IMR-90 (cell line): ENCODE results near the gene APOL5. TPM values are rescaled to one million over a fixed set of nuclear protein-coding genes. Genes with fewer than 3 reads are reported as not detected.

Experiments used
- ATAC-seq: fragments of 200-7000 bp; cut with Tn5 transposase; 2 replicates; pipeline ENCODE4 v1.9.1; 2020; ENCODE audit warnings: low read depth, mild to moderate bottlenecking, moderate library complexity
- BruUV-seq: library from RNA; stranded (reverse); fragments of 400-500 nt; replicated peaks from 2 replicates; lab custom pipeline; 2021; lab: Mats Ljungman, UMichigan
- CTCF ChIA-PET: fragments of 300-600 bp; formaldehyde crosslinking; extraction: SDS; loops from one replicate; lab custom pipeline; 2021; ENCODE audit warnings: antibody characterized with exemption; lab: Yijun Ruan, JAX
- POLR2A ChIA-PET: fragments of 300-600 bp; sonication (Branson Sonifier 250); formaldehyde crosslinking; loops from one replicate; lab custom pipeline; 2022; ENCODE audit warnings: antibody characterized with exemption; ENCODE audit not compliant: unreplicated experiment; lab: Charles Lee
- DNase-seq: peaks from one replicate; pipeline ENCODE4 v3.0.0; 2013
- H2AFZ ChIP-seq: replicated peaks from 2 replicates; pipeline ENCODE3; 2013; ENCODE audit warnings: low read length, mild to moderate bottlenecking; ENCODE audit not compliant: poor library complexity
- H2AK5ac ChIP-seq: 2 replicates; pipeline ENCODE4 v1.6.1; 2013; ENCODE audit warnings: low read depth, low read length, inconsistent platforms
- H2AK9ac ChIP-seq: replicated peaks from 2 replicates; pipeline ENCODE3; 2013; ENCODE audit warnings: mild to moderate bottlenecking, low read depth, low read length, moderate library complexity; ENCODE audit not compliant: poor library complexity
- H2BK120ac ChIP-seq: 2 replicates; pipeline ENCODE4 v1.6.1; 2013; ENCODE audit warnings: low read depth, low read length, inconsistent platforms
- H2BK15ac ChIP-seq: 3 replicates; pipeline ENCODE4 v1.6.1; 2013; ENCODE audit warnings: low read depth, low read length, inconsistent platforms
- H2BK20ac ChIP-seq: 2 replicates; pipeline ENCODE4 v1.6.1; 2013; ENCODE audit warnings: low read depth, mild to moderate bottlenecking, inconsistent platforms, low read length, moderate library complexity
- H2BK5ac ChIP-seq: 2 replicates; pipeline ENCODE4 v1.6.1; 2013; ENCODE audit warnings: mild to moderate bottlenecking, low read depth, low read length, inconsistent platforms; ENCODE audit not compliant: poor library complexity, severe bottlenecking
- H3K14ac ChIP-seq: replicated peaks from 2 replicates; pipeline ENCODE4 v1.6.1; 2013; ENCODE audit warnings: low read depth, low read length, inconsistent platforms
- H3K18ac ChIP-seq: 2 replicates; pipeline ENCODE4 v1.6.1; 2013; ENCODE audit warnings: low read depth, low read length, control low read depth
- H3K23ac ChIP-seq: 2 replicates; pipeline ENCODE4 v1.6.1; 2013; ENCODE audit warnings: low read depth, low read length, inconsistent platforms
- H3K27ac ChIP-seq: 2 replicates; pipeline ENCODE4 v1.5.1; 2013; ENCODE audit warnings: mild to moderate bottlenecking, control low read depth, low read length; ENCODE audit not compliant: insufficient read depth
- H3K27me3 ChIP-seq: 2 replicates; pipeline ENCODE4 v1.6.1; 2013; ENCODE audit warnings: low read length; ENCODE audit not compliant: control insufficient read depth, insufficient read depth
- H3K36me3 ChIP-seq: 2 replicates; pipeline ENCODE4 v1.6.1; 2013; ENCODE audit warnings: low read length, mixed read lengths; ENCODE audit not compliant: control insufficient read depth, insufficient read depth
- H3K4ac ChIP-seq: 2 replicates; pipeline ENCODE4 v1.6.1; 2013; ENCODE audit warnings: low read depth, low read length, inconsistent platforms
- H3K4me1 ChIP-seq: 2 replicates; pipeline ENCODE4 v1.6.1; 2013; ENCODE audit warnings: low read length, mixed read lengths; ENCODE audit not compliant: control insufficient read depth, insufficient read depth
- H3K4me2 ChIP-seq: 2 replicates; pipeline ENCODE4 v1.6.1; 2013; ENCODE audit warnings: low read depth, mild to moderate bottlenecking, control low read depth, low read length, moderate library complexity
- H3K4me3 ChIP-seq: 2 replicates; pipeline ENCODE4 v1.5.1; 2013; ENCODE audit warnings: low read depth, mild to moderate bottlenecking, control low read depth, low read length, moderate library complexity; ENCODE audit not compliant: insufficient read depth
- H3K56ac ChIP-seq: 2 replicates; pipeline ENCODE4 v1.6.1; 2013; ENCODE audit warnings: low read length, inconsistent platforms; ENCODE audit not compliant: insufficient read depth; ENCODE audit errors: extremely low read depth
- H3K79me1 ChIP-seq, 2 experiments: 2 replicates each; pipeline ENCODE4 v1.6.1; 2013; ENCODE audit warnings: low read length in 2 of 2, inconsistent platforms in 1 of 2, low read depth in 1 of 2
- H3K9ac ChIP-seq: 2 replicates; pipeline ENCODE4 v1.6.1; 2013; ENCODE audit warnings: low read depth, low read length, control low read depth
- H3K9me1 ChIP-seq: 2 replicates; pipeline ENCODE4 v1.6.1; 2013; ENCODE audit warnings: low read length, inconsistent platforms; ENCODE audit not compliant: insufficient read depth
- H3K9me3 ChIP-seq: 2 replicates; pipeline ENCODE4 v1.6.1; 2013; ENCODE audit warnings: low read length; ENCODE audit not compliant: control insufficient read depth, insufficient read depth
- H4K20me1 ChIP-seq: 2 replicates; pipeline ENCODE4 v1.6.1; 2013; ENCODE audit warnings: low read length, inconsistent platforms; ENCODE audit not compliant: insufficient read depth
- H4K5ac ChIP-seq: 2 replicates; pipeline ENCODE4 v1.6.1; 2013; ENCODE audit warnings: mild to moderate bottlenecking, low read depth, low read length, control low read depth
- H4K8ac ChIP-seq, 2 experiments: 2 replicates each; pipeline ENCODE4 v1.6.1; 2013; ENCODE audit warnings: low read depth in 2 of 2, low read length in 2 of 2, control low read depth in 1 of 2, inconsistent platforms in 1 of 2
- H4K91ac ChIP-seq: 2 replicates; pipeline ENCODE4 v1.6.1; 2013; ENCODE audit warnings: low read depth, low read length, inconsistent platforms; ENCODE audit not compliant: insufficient read depth
- BHLHE40 ChIP-seq: fragments of 150-350 bp; IDR thresholded peaks from 2 replicates; pipeline ENCODE4 v1.6.1; 2016; ENCODE audit warnings: mild to moderate bottlenecking, low read depth, low read length
- CEBPB ChIP-seq: IDR thresholded peaks from 2 replicates; pipeline ENCODE4 v1.6.1; 2012; ENCODE audit warnings: low read depth, low read length, improper control_type of control experiment
- CHD1 ChIP-seq: IDR thresholded peaks from 2 replicates; pipeline ENCODE4 v1.6.1; 2012; ENCODE audit warnings: low read depth, low read length, improper control_type of control experiment
- CTCF ChIP-seq: conservative IDR thresholded peaks from 2 replicates; pipeline ENCODE4 v1.5.1; 2012; ENCODE audit warnings: mild to moderate bottlenecking, low read depth, low read length, improper control_type of control experiment
- ELK1 ChIP-seq: fragments of 150-350 bp; IDR thresholded peaks from 2 replicates; pipeline ENCODE4 v1.6.1; 2016; ENCODE audit warnings: low read depth, mild to moderate bottlenecking, low read length, moderate library complexity, borderline replicate concordance
- FOS ChIP-seq: fragments of 150-350 bp; IDR thresholded peaks from 2 replicates; pipeline ENCODE4 v1.6.1; 2016; ENCODE audit warnings: low read depth, low read length
- MAFK ChIP-seq: IDR thresholded peaks from 2 replicates; pipeline ENCODE4 v1.6.1; 2012; ENCODE audit warnings: low read depth, low read length, improper control_type of control experiment
- MAZ ChIP-seq: IDR thresholded peaks from 2 replicates; pipeline ENCODE4 v1.6.1; 2012; ENCODE audit warnings: low read depth, mild to moderate bottlenecking, low read length, improper control_type of control experiment, moderate library complexity, borderline replicate concordance
- MXI1 ChIP-seq: IDR thresholded peaks from 2 replicates; pipeline ENCODE4 v1.6.1; 2012; ENCODE audit warnings: low read depth, mild to moderate bottlenecking, low read length, moderate library complexity, borderline replicate concordance
- NFE2L2 ChIP-seq: fragments of 150-350 bp; IDR thresholded peaks from 2 replicates; pipeline ENCODE4 v1.6.1; 2016; ENCODE audit warnings: low read depth, mild to moderate bottlenecking, low read length
- POLR2A ChIP-seq: IDR thresholded peaks from 2 replicates; pipeline ENCODE4 v1.6.1; 2012; ENCODE audit warnings: mild to moderate bottlenecking, low read depth, low read length
- RAD21 ChIP-seq: IDR thresholded peaks from 2 replicates; pipeline ENCODE4 v1.6.1; 2012; ENCODE audit warnings: low read length, improper control_type of control experiment
- RCOR1 ChIP-seq: IDR thresholded peaks from 2 replicates; pipeline ENCODE4 v1.6.1; 2012; ENCODE audit warnings: mild to moderate bottlenecking, low read length, improper control_type of control experiment; ENCODE audit not compliant: insufficient replicate concordance
- RFX5 ChIP-seq: IDR thresholded peaks from 2 replicates; pipeline ENCODE4 v1.8.0; 2012; ENCODE audit warnings: low read depth, mild to moderate bottlenecking, low read length, moderate library complexity
- SMC3 ChIP-seq: fragments of 150-350 bp; IDR thresholded peaks from 2 replicates; pipeline ENCODE4 v1.6.1; 2016; ENCODE audit warnings: low read depth, mild to moderate bottlenecking, antibody characterized with exemption, low read length, moderate library complexity
- USF2 ChIP-seq: fragments of 150-350 bp; IDR thresholded peaks from 2 replicates; pipeline ENCODE4 v1.6.1; 2017; ENCODE audit warnings: mild to moderate bottlenecking, antibody characterized with exemption, low read length, low read depth
- WGBS, 2 experiments: methylation state at CpG; one replicate each; pipeline versions ENCODE4 v1.1.5 to v1.1.7; 2013; ENCODE audit warnings: missing lambda C conversion rate in 2 of 2; ENCODE audit not compliant: insufficient read length in 1 of 2; ENCODE audit errors: extremely low coverage in 2 of 2; 5-methylcytosine and 5-hydroxymethylcytosine counted together
- dilution Hi-C: fragments of 300-500 bp; cut with HindIII; formaldehyde crosslinking; loops from one replicate; pipeline ENCODE4 v1.14.3; 2018; ENCODE audit warnings: low sequenced_read_pairs; ENCODE audit not compliant: unreplicated experiment
- in situ Hi-C: fragments of 300-500 bp; cut with MboI; formaldehyde crosslinking; loops from 3 replicates; pipeline ENCODE4 v1.14.3; 2019; ENCODE audit warnings: low sequenced_read_pairs, inconsistent platforms, mixed read lengths
- intact Hi-C: fragments of 100-400 bp; cut with micrococcal nuclease; formaldehyde crosslinking; loops from 2 replicates; pipeline ENCODE4 v1.10.0; 2022
- polyA plus RNA-seq, 3 experiments: library from polyadenylated mRNA; depleted of rRNA; stranded (reverse); fragments of >200 nt; gene quantifications; 2 replicates each; pipeline ENCODE4 v1.2.3, GENCODE V29; 2012; ENCODE audit warnings: low replicate concordance in 1 of 3
- total RNA-seq: library from RNA; depleted of rRNA; stranded (reverse); fragments of >200 nt; gene quantifications from 2 replicates; pipeline ENCODE4 v1.2.3, GENCODE V29; 2012

Gene APOL5
- total and polyA plus RNA-seq, 2 of the 4 experiments (the other 2 are of a cell fraction) = 0.15 to 0.18 TPM

GRCh38 chr22:35725521-35725920 is 7.8 kb downstream of the APOL5 start:
- Histone ChIP-seq H3K36me3 (no peaks in the 10 kb centered on the region), H2BK15ac (no peak overlapping the region), H3K23ac (no peak overlapping the region), H2AFZ (no peak overlapping the region), H3K4me2 (no peak overlapping the region), H2BK120ac (no peak overlapping the region), H3K27me3 (no peaks in the 10 kb centered on the region), H3K9me3 (no peaks in the 10 kb centered on the region), H3K4ac (no peak overlapping the region), H2BK5ac (no peak overlapping the region), H3K4me1 (no peaks in the 10 kb centered on the region), H3K9ac (no peak overlapping the region), H3K18ac (no peak overlapping the region), H3K4me3 (no peak overlapping the region), H4K20me1 (no peaks in the 10 kb centered on the region), H2BK20ac (no peak overlapping the region), H4K91ac (no peak overlapping the region), H3K27ac (no peak overlapping the region), H4K8ac (no peak overlapping the region), H3K79me1 (no peaks in the 10 kb centered on the region), H4K5ac (no peak overlapping the region), H3K14ac (no peak overlapping the region), H3K56ac (no peak overlapping the region), H2AK5ac (no peak overlapping the region), H3K9me1 (peaks cover 3% of the 10 kb centered on the region), H2AK9ac (no peak overlapping the region)
- BruUV-seq = no TSS peak
- ChIA-PET POLR2A (no interaction called here), CTCF (no interaction called here)
- intact Hi-C loops = no loop called here
- in situ Hi-C loops = no loop called here
- no peak for ATAC-seq
- WGBS, 2 experiments = 87% methylated on average over 7 of the region's 11 CpGs; no CpG with 5 or more reads in 1 of the 2 experiments
- TF ChIP-seq CTCF (no peak), SMC3 (no peak), ELK1 (no peak), RCOR1 (no peak), MXI1 (no peak), RAD21 (no peak), FOS (no peak), BHLHE40 (no peak), USF2 (no peak), NFE2L2 (no peak), CEBPB (no peak), MAZ (no peak), CHD1 (no peak), MAFK (no peak), RFX5 (no peak), POLR2A (no peak)
- dilution Hi-C loops = no loop called here
- no peak for DNase-seq
